IMR-90 (cell line): ENCODE results near the gene GRIK3.

Experiments used
- CTCF ChIP-seq: conservative IDR thresholded peaks from 2 replicates; pipeline ENCODE4 v1.5.1; 2012; ENCODE audit warnings: mild to moderate bottlenecking, low read depth, low read length, improper control_type of control experiment
- FOS ChIP-seq: fragments of 150-350 bp; IDR thresholded peaks from 2 replicates; pipeline ENCODE4 v1.6.1; 2016; ENCODE audit warnings: low read depth, low read length

DNA sequence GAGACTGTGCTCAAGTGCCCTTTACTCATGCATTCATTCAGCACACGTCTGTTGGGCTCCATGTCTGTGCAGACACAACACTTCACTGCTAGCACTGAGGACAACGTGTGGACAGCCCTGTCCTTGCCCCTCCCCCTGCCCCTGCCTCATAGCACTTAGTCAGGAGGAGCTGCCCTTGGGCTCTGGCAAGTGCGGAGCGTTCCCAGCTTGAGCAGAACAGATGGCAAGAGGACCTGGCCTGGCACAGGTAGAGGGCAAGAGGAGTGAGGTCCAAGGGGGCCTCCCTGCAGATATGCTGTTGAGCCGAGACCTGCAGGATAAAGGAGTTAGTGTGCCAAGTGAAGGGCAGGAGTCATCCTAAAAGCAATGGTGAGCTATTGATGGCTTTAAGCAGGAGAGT lies 81.3 kb downstream of the GRIK3 start:
- no peak for TF ChIP-seq FOS
- TF ChIP-seq CTCF: no peak
